WTC11 (cell line): Measurements from ENCODE around the gene TLE2.

Experiments
- CTCF ChIP-seq: fragments of 200-600 bp; IDR thresholded peaks from 2 replicates; pipeline ENCODE4 v1.8.0; 2022; ENCODE audit warnings: antibody characterized with exemption
- FOXP4 ChIP-seq: sonication (generic); formaldehyde crosslinking; IDR thresholded peaks from 2 replicates; pipeline ENCODE4 v1.8.0; 2022; ENCODE audit warnings: mild to moderate bottlenecking, missing genetic modification reagents
- NR1H2 ChIP-seq: sonication (generic); formaldehyde crosslinking; IDR thresholded peaks from 2 replicates; pipeline ENCODE4 v1.9.0; 2021; ENCODE audit warnings: mild to moderate bottlenecking, moderate library complexity, missing genetic modification reagents
- NR3C1 ChIP-seq: sonication (generic); formaldehyde crosslinking; conservative IDR thresholded peaks from 2 replicates; pipeline ENCODE4 v1.8.1; 2023; ENCODE audit warnings: low read depth, mild to moderate bottlenecking, missing genetic modification reagents
- STAT6 ChIP-seq: sonication (generic); formaldehyde crosslinking; conservative IDR thresholded peaks from 2 replicates; pipeline ENCODE4 v1.8.1; 2023; ENCODE audit warnings: mild to moderate bottlenecking, low read depth, missing genetic modification reagents, moderate library complexity

GRCh38 chr19:3053780-3054179 lies 24.7 kb upstream of the TLE2 start:
- no peak for TF ChIP-seq CTCF
- TF ChIP-seq FOXP4 = no peak
- no peak for TF ChIP-seq STAT6 (CRISPR knock-in tag)
- TF ChIP-seq NR3C1 (CRISPR knock-in tag) = no peak
- no peak for TF ChIP-seq NR1H2
